Measurements from ENCODE around the gene NBPF3. TPM values are rescaled to one million over a fixed set of nuclear protein-coding genes. Genes with fewer than 3 reads are reported as not detected.
A peak's percentile ranks its signal among the peaks of the same experiment; 100 is the strongest.
"Not testable (repeated sequence)": the region's sequence is repeated elsewhere in the genome, so short reads cannot be mapped to it uniquely, and the experiment has no call there.

Gene NBPF3
- total and polyA plus RNA-seq, 2 donors from 2014 or later = 5.5 to 12.0 TPM

DNA sequence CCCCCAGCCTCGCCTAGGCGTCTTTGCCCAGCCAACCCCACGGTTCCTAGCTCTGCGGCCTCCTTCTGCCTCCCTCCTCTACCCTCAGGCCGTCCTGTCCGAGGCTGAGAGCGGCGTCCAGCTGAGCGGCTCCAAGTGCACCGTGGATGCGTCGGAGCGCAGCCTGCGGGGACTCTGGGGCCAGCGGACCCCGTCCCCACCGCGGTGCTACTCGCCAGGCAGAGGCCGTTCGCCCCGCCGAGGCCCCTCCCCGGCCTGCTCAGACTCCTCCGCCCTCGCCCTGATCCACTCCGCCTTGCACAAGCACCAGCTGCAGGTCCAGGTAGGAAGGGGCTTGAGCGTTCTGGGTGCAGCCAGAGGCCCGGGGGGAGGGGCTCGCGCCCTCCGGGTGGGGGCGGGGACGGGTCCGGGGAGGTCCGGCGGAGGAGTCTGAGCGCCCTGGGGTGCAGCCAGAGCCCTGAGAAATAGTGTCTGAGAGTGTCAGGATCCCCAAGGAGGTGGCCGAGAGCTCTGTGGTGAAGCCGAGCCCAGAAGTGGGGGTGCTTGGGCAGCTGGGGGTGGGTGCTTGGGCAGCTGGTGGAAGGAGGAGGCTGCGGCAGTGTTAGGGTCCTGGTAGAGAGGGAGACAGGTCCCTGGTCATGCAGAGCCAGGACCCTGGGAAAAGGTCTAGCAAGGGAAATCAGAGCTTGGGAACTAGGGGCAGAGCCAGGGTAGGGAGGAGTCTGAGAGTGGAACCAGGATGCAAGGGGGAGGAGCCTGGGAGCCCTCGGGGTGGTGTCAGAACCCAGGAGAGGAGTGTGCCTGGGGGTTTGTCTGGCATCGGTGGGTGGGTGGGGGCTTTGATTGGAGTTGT is 3.2 kb upstream of the NBPF3 start:
- TF ChIP-seq, protein P1, sequence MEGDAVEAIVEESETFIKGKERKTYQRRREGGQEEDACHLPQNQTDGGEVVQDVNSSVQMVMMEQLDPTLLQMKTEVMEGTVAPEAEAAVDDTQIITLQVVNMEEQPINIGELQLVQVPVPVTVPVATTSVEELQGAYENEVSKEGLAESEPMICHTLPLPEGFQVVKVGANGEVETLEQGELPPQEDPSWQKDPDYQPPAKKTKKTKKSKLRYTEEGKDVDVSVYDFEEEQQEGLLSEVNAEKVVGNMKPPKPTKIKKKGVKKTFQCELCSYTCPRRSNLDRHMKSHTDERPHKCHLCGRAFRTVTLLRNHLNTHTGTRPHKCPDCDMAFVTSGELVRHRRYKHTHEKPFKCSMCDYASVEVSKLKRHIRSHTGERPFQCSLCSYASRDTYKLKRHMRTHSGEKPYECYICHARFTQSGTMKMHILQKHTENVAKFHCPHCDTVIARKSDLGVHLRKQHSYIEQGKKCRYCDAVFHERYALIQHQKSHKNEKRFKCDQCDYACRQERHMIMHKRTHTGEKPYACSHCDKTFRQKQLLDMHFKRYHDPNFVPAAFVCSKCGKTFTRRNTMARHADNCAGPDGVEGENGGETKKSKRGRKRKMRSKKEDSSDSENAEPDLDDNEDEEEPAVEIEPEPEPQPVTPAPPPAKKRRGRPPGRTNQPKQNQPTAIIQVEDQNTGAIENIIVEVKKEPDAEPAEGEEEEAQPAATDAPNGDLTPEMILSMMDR (IDR thresholded peaks at IDR 0.05; ENCODE audit: borderline replicate concordance, extremely low read depth, insufficient read depth) = no peak
- Histone ChIP-seq H3K4me1 (ENCODE audit: control insufficient read depth in 2 of 3, insufficient read depth in 2 of 3, low read depth in 1 of 3, low read length in 3 of 3) (peaks cover 0 to 7% (median 0%) of the 10 kb centered on the region in 3 donors), H3K9me3 (ENCODE audit: control insufficient read depth in 2 of 3, insufficient read depth in 1 of 3, low read length in 3 of 3) (no peaks in the 10 kb centered on the region), H3K36me3 (ENCODE audit: control insufficient read depth in 2 of 3, insufficient read depth in 3 of 3, low read length in 3 of 3) (no peaks in the 10 kb centered on the region), H3K27me3 (ENCODE audit: control insufficient read depth, insufficient read depth, low read length) (no peaks in the 10 kb centered on the region), H3K27ac (ENCODE audit: low read depth in 2 of 2, low read length in 2 of 2) (no peak overlapping the region), H3K4me3 (ENCODE audit: low read length in 3 of 3) (peak overlapping the region in 2 of 3 donors; percentile 46 to 50), H3K9ac (ENCODE audit: low read length in 3 of 3) (no peak overlapping the region)
- peak; percentile 43 to 76 (median 57) for DNase-seq
- intact Hi-C loops (cut with DNase I) = no loop called here
- FAIRE-seq = no peak

DNA sequence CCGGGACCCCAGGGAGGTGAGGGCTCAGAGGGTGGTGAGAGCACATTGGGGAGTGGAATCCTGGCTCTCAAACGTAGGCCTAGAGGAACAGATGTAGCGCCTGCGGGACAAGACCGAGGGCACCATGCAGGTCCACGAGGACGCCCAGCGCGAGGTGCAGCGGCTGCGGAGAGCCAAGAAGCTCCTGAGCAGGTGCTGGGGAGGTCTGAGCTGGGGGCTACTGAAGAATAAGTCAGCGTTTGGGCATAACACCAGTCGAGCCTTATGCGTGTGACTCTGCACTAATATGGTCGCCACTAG is 2.6 kb upstream of the NBPF3 start:
- Histone ChIP-seq H3K9ac (ENCODE audit: low read length in 3 of 3) (no peak overlapping the region), H3K4me1 (ENCODE audit: control insufficient read depth in 2 of 3, insufficient read depth in 2 of 3, low read depth in 1 of 3, low read length in 3 of 3) (peaks cover 0 to 7% (median 0%) of the 10 kb centered on the region in 3 donors), H3K9me3 (ENCODE audit: control insufficient read depth in 2 of 3, insufficient read depth in 1 of 3, low read length in 3 of 3) (no peaks in the 10 kb centered on the region), H3K36me3 (ENCODE audit: control insufficient read depth in 2 of 3, insufficient read depth in 3 of 3, low read length in 3 of 3) (no peaks in the 10 kb centered on the region), H3K4me3 (ENCODE audit: low read length in 3 of 3) (peak overlapping the region in 2 of 3 donors; percentile 46 to 50), H3K27ac (ENCODE audit: low read depth in 2 of 2, low read length in 2 of 2) (no peak overlapping the region), H3K27me3 (ENCODE audit: control insufficient read depth, insufficient read depth, low read length) (no peaks in the 10 kb centered on the region)
- TF ChIP-seq, protein P1 (IDR thresholded peaks at IDR 0.05; ENCODE audit: borderline replicate concordance, extremely low read depth, insufficient read depth) = no peak
- FAIRE-seq (no peak), DNase-seq (no peak)
- intact Hi-C loops (cut with DNase I) = no loop called here

DNA sequence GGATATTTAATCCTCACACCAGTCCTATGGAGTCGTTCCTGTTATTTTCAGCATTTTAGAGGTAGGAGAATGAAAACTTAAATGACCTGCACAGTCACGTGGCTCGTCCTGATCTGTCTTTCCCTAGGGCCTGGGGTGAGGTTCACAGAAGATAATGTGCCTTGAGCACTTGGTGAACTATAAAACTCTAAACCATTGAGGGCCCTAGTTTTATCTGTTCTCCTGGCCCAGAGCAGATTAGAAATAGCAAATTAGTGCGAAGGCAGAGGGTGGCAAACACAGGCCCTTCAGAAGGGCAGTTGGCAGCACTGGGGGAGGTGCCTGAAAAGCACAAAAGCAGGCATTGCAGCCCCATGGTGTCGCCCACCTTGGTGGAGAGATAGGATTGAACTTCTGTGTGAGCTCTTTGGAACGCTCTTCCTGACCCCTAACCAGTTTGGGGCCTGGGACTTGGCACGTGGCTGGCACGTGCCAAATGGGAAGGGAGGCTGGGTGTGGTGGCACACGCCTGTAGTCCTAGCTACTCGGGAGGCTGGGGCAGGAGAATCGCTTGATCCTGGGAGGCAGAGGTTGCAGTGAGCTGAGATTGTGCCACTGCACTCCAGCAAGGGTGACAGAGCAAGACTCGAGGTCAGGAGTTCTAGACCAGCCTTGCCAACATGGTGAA is 1.2 kb upstream of the NBPF3 start:
- H3K9ac ChIP-seq (ENCODE audit: low read length in 3 of 3); H3K27me3 ChIP-seq (ENCODE audit: control insufficient read depth, insufficient read depth, low read length); intact Hi-C loops (cut with DNase I); H3K36me3 ChIP-seq (ENCODE audit: control insufficient read depth in 2 of 3, insufficient read depth in 3 of 3, low read length in 3 of 3); DNase-seq; H3K4me3 ChIP-seq (ENCODE audit: low read length in 3 of 3); FAIRE-seq; H3K27ac ChIP-seq (ENCODE audit: low read depth in 2 of 2, low read length in 2 of 2); H3K4me1 ChIP-seq (ENCODE audit: control insufficient read depth in 2 of 3, insufficient read depth in 2 of 3, low read depth in 1 of 3, low read length in 3 of 3); H3K9me3 ChIP-seq (ENCODE audit: control insufficient read depth in 2 of 3, insufficient read depth in 1 of 3, low read length in 3 of 3): not testable (repeated sequence)

DNA sequence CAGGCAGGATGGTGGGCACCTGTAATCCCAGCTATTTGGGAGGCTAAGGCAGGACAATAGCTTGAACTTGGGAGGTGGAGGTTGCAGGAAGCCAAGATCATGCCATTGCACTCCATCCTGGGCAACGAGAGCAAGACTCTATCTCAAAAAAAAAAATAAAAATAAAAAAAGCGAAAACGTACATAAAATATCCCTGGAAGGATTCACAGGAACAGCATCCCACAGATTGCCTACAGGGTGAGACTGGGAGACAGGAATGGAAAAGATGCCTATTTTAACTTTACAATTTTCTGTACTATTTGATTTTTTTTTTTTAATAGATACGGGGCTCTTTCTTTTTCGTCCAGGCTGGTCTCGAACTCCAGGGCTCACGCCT is 604 bp upstream of the NBPF3 start:
- Histone ChIP-seq H3K4me3 (ENCODE audit: low read length in 3 of 3) (peak overlapping the region; percentile 69 to 76 (median 71)), H3K27me3 (ENCODE audit: control insufficient read depth, insufficient read depth, low read length) (no peaks in the 10 kb centered on the region), H3K36me3 (ENCODE audit: control insufficient read depth in 2 of 3, insufficient read depth in 3 of 3, low read length in 3 of 3) (no peaks in the 10 kb centered on the region), H3K9ac (ENCODE audit: low read length in 3 of 3) (peak overlapping the region in 2 of 3 donors; percentile 51 to 64), H3K27ac (ENCODE audit: low read depth in 2 of 2, low read length in 2 of 2) (no peak overlapping the region), H3K9me3 (ENCODE audit: control insufficient read depth in 2 of 3, insufficient read depth in 1 of 3, low read length in 3 of 3) (no peaks in the 10 kb centered on the region), H3K4me1 (ENCODE audit: control insufficient read depth in 2 of 3, insufficient read depth in 2 of 3, low read depth in 1 of 3, low read length in 3 of 3) (peaks cover 0 to 7% (median 0%) of the 10 kb centered on the region in 3 donors)
- intact Hi-C loops (cut with DNase I) = no loop called here
- TF ChIP-seq, protein P1 (IDR thresholded peaks at IDR 0.05; ENCODE audit: borderline replicate concordance, extremely low read depth, insufficient read depth) = no peak
- no peak for DNase-seq
- no peak for FAIRE-seq

DNA sequence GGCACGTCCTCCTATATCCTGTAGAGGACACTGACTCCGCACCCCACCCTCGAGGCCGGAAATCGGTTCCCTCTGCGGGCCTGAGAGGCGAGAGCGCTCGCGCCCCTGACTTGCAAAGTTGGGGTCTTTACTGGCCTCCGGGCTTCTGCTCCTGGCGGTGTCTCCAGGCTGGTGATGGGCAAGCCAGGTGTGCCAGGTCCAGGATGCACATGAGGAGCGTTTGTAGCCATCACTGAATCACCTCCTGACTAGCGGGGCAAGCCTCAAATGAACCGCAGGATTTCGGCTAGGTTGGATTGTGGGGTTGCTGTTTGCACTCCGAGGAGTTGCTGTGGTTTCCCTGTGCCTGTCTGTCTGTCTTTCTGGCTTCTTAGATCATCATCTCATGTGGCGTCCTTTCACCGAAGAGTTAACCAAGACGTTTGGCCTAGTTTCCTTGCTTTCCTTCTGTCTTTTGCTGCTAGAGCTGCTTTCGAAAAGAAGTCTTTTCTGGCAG is 741 bp downstream of the NBPF3 start:
- H3K27ac ChIP-seq (ENCODE audit: low read depth in 2 of 2, low read length in 2 of 2); DNase-seq; H3K36me3 ChIP-seq (ENCODE audit: control insufficient read depth in 2 of 3, insufficient read depth in 3 of 3, low read length in 3 of 3); H3K9me3 ChIP-seq (ENCODE audit: control insufficient read depth in 2 of 3, insufficient read depth in 1 of 3, low read length in 3 of 3); intact Hi-C loops (cut with DNase I); H3K27me3 ChIP-seq (ENCODE audit: control insufficient read depth, insufficient read depth, low read length); H3K4me1 ChIP-seq (ENCODE audit: control insufficient read depth in 2 of 3, insufficient read depth in 2 of 3, low read depth in 1 of 3, low read length in 3 of 3); FAIRE-seq: not testable (repeated sequence)
- peak overlapping the region; percentile 24 to 76 (median 54) for H3K4me3 ChIP-seq (ENCODE audit: low read length in 3 of 3)
- peak overlapping the region in 2 of 3 donors; percentile 8 to 54 for H3K9ac ChIP-seq (ENCODE audit: low read length in 3 of 3)

DNA sequence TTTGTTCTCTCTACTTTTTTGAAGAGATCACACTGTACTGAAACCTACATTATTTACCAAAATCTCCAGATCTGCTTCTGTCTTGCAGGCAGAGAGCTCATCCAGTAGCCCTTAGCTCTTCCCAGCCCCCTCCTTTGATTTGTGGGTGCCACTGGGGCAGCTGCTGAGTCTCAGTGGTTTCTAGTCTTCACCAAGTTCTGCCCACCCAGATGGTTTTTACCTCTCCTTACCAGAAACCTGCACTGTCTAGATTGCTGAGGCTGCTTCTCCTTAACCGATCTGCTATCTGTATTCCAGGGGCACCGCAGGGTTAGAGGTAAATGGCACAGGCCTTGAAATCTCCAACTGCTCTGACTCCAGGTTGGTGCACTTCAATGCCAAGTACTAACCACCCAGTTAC is 6.7 kb downstream of the NBPF3 start:
- not testable (repeated sequence) for H3K4me1 ChIP-seq (ENCODE audit: control insufficient read depth in 2 of 3, insufficient read depth in 2 of 3, low read depth in 1 of 3, low read length in 3 of 3); H3K27ac ChIP-seq (ENCODE audit: low read depth in 2 of 2, low read length in 2 of 2)

More for the DNA sequence above, 6.7 kb downstream of the NBPF3 start:
- H3K9ac ChIP-seq (ENCODE audit: low read length in 3 of 3); FAIRE-seq; H3K9me3 ChIP-seq (ENCODE audit: control insufficient read depth in 2 of 3, insufficient read depth in 1 of 3, low read length in 3 of 3); DNase-seq; H3K27me3 ChIP-seq (ENCODE audit: control insufficient read depth, insufficient read depth, low read length); H3K4me3 ChIP-seq (ENCODE audit: low read length in 3 of 3); H3K36me3 ChIP-seq (ENCODE audit: control insufficient read depth in 2 of 3, insufficient read depth in 3 of 3, low read length in 3 of 3); intact Hi-C loops (cut with DNase I): not testable (repeated sequence)

Data from kidney (tissue), 14 donors.